DOHH2 (cell line): Measurements from ENCODE around the gene ATXN7L3B.

Experiments
- H3F3A ChIP-seq: fragments of 200-600 bp; sonication (generic), shearing (Covaris generic); 2 replicates; pipeline ENCODE4 v1.6.0; 2016; ENCODE audit warnings: antibody characterized with exemption, mild to moderate bottlenecking; ENCODE audit not compliant: control insufficient read depth, insufficient read depth
- H3K27ac ChIP-seq: fragments of 200-600 bp; sonication (generic); 2 replicates; pipeline ENCODE4 v1.5.1; 2014; ENCODE audit warnings: low read depth, mild to moderate bottlenecking, low read length, moderate library complexity
- H3K27me3 ChIP-seq: fragments of 200-600 bp; sonication (generic); 2 replicates; pipeline ENCODE4 v1.6.1; 2014; ENCODE audit warnings: mild to moderate bottlenecking, low read length, mixed read lengths; ENCODE audit not compliant: control insufficient read depth
- H3K36me3 ChIP-seq: fragments of 200-600 bp; sonication (generic); 2 replicates; pipeline ENCODE4 v1.6.1; 2014; ENCODE audit warnings: mild to moderate bottlenecking, low read length, moderate library complexity, mixed read lengths; ENCODE audit not compliant: control insufficient read depth
- H3K4me1 ChIP-seq: fragments of 200-600 bp; sonication (generic); 2 replicates; pipeline ENCODE4 v1.6.1; 2014; ENCODE audit warnings: mild to moderate bottlenecking, low read length, mixed read lengths; ENCODE audit not compliant: control insufficient read depth
- H3K4me2 ChIP-seq: fragments of 200-600 bp; sonication (generic); 2 replicates; pipeline ENCODE4 v1.6.0; 2014; ENCODE audit warnings: mild to moderate bottlenecking, low read length, moderate library complexity
- H3K4me3 ChIP-seq: fragments of 200-600 bp; sonication (generic); 2 replicates; pipeline ENCODE4 v1.5.1; 2014; ENCODE audit warnings: mild to moderate bottlenecking, low read length, mixed read lengths
- H3K79me2 ChIP-seq: fragments of 200-600 bp; sonication (generic); 2 replicates; pipeline ENCODE4 v1.6.1; 2014; ENCODE audit warnings: mild to moderate bottlenecking, low read length, mixed read lengths; ENCODE audit not compliant: control insufficient read depth
- H3K9me2 ChIP-seq: fragments of 200-600 bp; sonication (generic); replicated peaks from 2 replicates; pipeline ENCODE4 v1.6.1; 2014; ENCODE audit warnings: mild to moderate bottlenecking, low read length, mixed read lengths; ENCODE audit not compliant: control insufficient read depth
- H3K9me3 ChIP-seq: fragments of 200-600 bp; sonication (generic); 2 replicates; pipeline ENCODE4 v1.6.1; 2014; ENCODE audit warnings: antibody characterized with exemption, low read length, mixed read lengths; ENCODE audit not compliant: control insufficient read depth, insufficient read depth
- H4K20me1 ChIP-seq: fragments of 200-600 bp; sonication (generic); 2 replicates; pipeline ENCODE4 v1.6.0; 2014; ENCODE audit warnings: low read depth, mild to moderate bottlenecking, antibody characterized with exemption, low read length, moderate library complexity; ENCODE audit not compliant: control insufficient read depth, insufficient read depth
- CTCF ChIP-seq: fragments of 200-600 bp; sonication (generic); IDR thresholded peaks from one replicate; pipeline ENCODE4 v1.5.1; 2014; ENCODE audit warnings: antibody characterized with exemption, mild to moderate bottlenecking, low read depth, low read length; ENCODE audit not compliant: poor library complexity, severe bottlenecking
- EZH2phosphoT487 ChIP-seq: fragments of 200-600 bp; sonication (generic); IDR thresholded peaks from 2 replicates; pipeline ENCODE4 v1.6.1; 2017; ENCODE audit warnings: borderline replicate concordance, mild to moderate bottlenecking, antibody characterized with exemption, low read length, moderate library complexity, mixed read lengths

ATXN7L3B gene

GRCh38 chr12:74526535-74526934 lies 11.1 kb upstream of the ATXN7L3B start:
- Histone ChIP-seq H3K36me3 (no peaks in the 10 kb centered on the region), H3K9me3 (no peaks in the 10 kb centered on the region), H3K79me2 (no peaks in the 10 kb centered on the region), H3K4me1 (no peaks in the 10 kb centered on the region), H3K9me2 (no peaks in the 10 kb centered on the region), H3K4me2 (no peak overlapping the region), H3F3A (no peaks in the 10 kb centered on the region), H3K4me3 (no peak overlapping the region), H3K27me3 (no peaks in the 10 kb centered on the region), H4K20me1 (no peaks in the 10 kb centered on the region), H3K27ac (no peak overlapping the region)
- TF ChIP-seq EZH2phosphoT487 (no peak), CTCF (no peak)

- Histone ChIP-seq H3F3A (no peaks in the 10 kb centered on the region), H3K4me3 (no peak overlapping the region), H3K9me2 (no peaks in the 10 kb centered on the region), H3K79me2 (no peaks in the 10 kb centered on the region), H3K36me3 (no peaks in the 10 kb centered on the region), H4K20me1 (no peaks in the 10 kb centered on the region), H3K27ac (no peak overlapping the region), H3K4me1 (no peaks in the 10 kb centered on the region), H3K27me3 (no peaks in the 10 kb centered on the region), H3K9me3 (no peaks in the 10 kb centered on the region), H3K4me2 (no peak overlapping the region)
- TF ChIP-seq CTCF (no peak), EZH2phosphoT487 (no peak)
These were observed 10.1 kb upstream of the ATXN7L3B start for GRCh38 chr12:74527491-74527890.

GRCh38 chr12:74530676-74531075 lies 7.0 kb upstream of the ATXN7L3B start:
- Histone ChIP-seq H3K9me2 (no peaks in the 10 kb centered on the region), H3F3A (no peaks in the 10 kb centered on the region), H3K4me1 (peaks cover 4% of the 10 kb centered on the region), H3K27ac (no peak overlapping the region), H4K20me1 (no peaks in the 10 kb centered on the region), H3K36me3 (no peaks in the 10 kb centered on the region), H3K27me3 (no peaks in the 10 kb centered on the region), H3K4me2 (no peak overlapping the region), H3K4me3 (no peak overlapping the region), H3K9me3 (peaks cover 2% of the 10 kb centered on the region; the same call in 1 of the 2 replicates), H3K79me2 (no peaks in the 10 kb centered on the region)
- no peak for TF ChIP-seq EZH2phosphoT487
- TF ChIP-seq CTCF = no peak
